Activated T-cell treated with anti-CD3 and anti-CD28 coated beads, Interleukin-2, amount 50 U/mL, for 72 hours (primary cell): ENCODE measurements around the gene DPYD. TPM values are rescaled to one million over a fixed set of nuclear protein-coding genes. Genes with fewer than 3 reads are reported as not detected.
A peak's percentile ranks its signal among the peaks of the same experiment; 100 is the strongest.
"Not testable (repeated sequence)": the region's sequence is repeated elsewhere in the genome, so short reads cannot be mapped to it uniquely, and the experiment has no call there.

Experiments
- ATAC-seq, 2 donors: fragments of 150-1000 bp; cut with Tn5 transposase; replicated peaks in 1 of 2; 2 replicates each; pipeline ENCODE4 v1.10.0; 2021; ENCODE audit warnings: moderate library complexity in 2 of 2, mild to moderate bottlenecking in 1 of 2
- DNase-seq, 2 donors: peaks; one replicate each; pipeline ENCODE4 v3.0.0; 2021 to 2022; ENCODE audit warnings: mixed read lengths in 1 of 2
- H3K27ac Mint-ChIP-seq: one replicate; pipeline ENCODE4 v1.8.0; 2022; ENCODE audit warnings: mild to moderate bottlenecking, moderate library complexity, mixed read lengths
- H3K27me3 Mint-ChIP-seq: one replicate; pipeline ENCODE4 v1.8.0; 2022; ENCODE audit warnings: low read depth, mixed read lengths
- H3K36me3 Mint-ChIP-seq, 2 donors: one replicate each; pipeline ENCODE4 v1.8.0; 2022; ENCODE audit warnings: mixed read lengths in 2 of 2, mild to moderate bottlenecking in 1 of 2; ENCODE audit not compliant: insufficient read depth in 2 of 2
- H3K4me1 Mint-ChIP-seq: one replicate; pipeline ENCODE4 v1.8.0; 2022; ENCODE audit warnings: low read depth, mixed read lengths
- H3K4me3 Mint-ChIP-seq, 2 donors: one replicate each; pipeline ENCODE4 v1.8.0; 2022; ENCODE audit warnings: mild to moderate bottlenecking in 2 of 2, mixed read lengths in 2 of 2, moderate library complexity in 2 of 2
- H3K9me3 Mint-ChIP-seq, 2 donors: one replicate each; pipeline ENCODE4 v1.8.0; 2022; ENCODE audit warnings: mixed read lengths in 2 of 2
- total RNA-seq, 2 donors: library from RNA; stranded (reverse); gene quantifications; one replicate each; pipeline ENCODE4 v1.2.3, GENCODE V29; 2022

DPYD gene
- total RNA-seq, 2 donors from 2014 or later, result 13.4 to 18.2 TPM

GRCh38 chr1:97350241-97350640, 570.6 kb downstream of the DPYD start:
- no peaks in the 10 kb centered on the region for H3K36me3 Mint-ChIP-seq
- H3K4me3 Mint-ChIP-seq, result no peak overlapping the region
- DNase-seq (no peak), ATAC-seq (no peak)
- H3K9me3 Mint-ChIP-seq, result no peaks in the 10 kb centered on the region
- H3K27ac Mint-ChIP-seq, result no peak overlapping the region
- no peaks in the 10 kb centered on the region for H3K27me3 Mint-ChIP-seq
- peaks cover 5% of the 10 kb centered on the region for H3K4me1 Mint-ChIP-seq

GRCh38 chr1:97349794-97350193, 571.0 kb downstream of the DPYD start:
- not testable (repeated sequence) for DNase-seq, ATAC-seq, H3K27ac Mint-ChIP-seq, H3K27me3 Mint-ChIP-seq, H3K36me3 Mint-ChIP-seq, H3K9me3 Mint-ChIP-seq, H3K4me1 Mint-ChIP-seq, H3K4me3 Mint-ChIP-seq

GRCh38 chr1:97348599-97349265, 572.1 kb downstream of the DPYD start:
- no peaks in the 10 kb centered on the region for H3K9me3 Mint-ChIP-seq
- no peak for DNase-seq
- H3K27me3 Mint-ChIP-seq, result no peaks in the 10 kb centered on the region
- no peak for ATAC-seq
- H3K4me3 Mint-ChIP-seq, result no peak overlapping the region
- H3K36me3 Mint-ChIP-seq, result no peaks in the 10 kb centered on the region
- H3K4me1 Mint-ChIP-seq, result peaks cover 5% of the 10 kb centered on the region
- H3K27ac Mint-ChIP-seq, result peak overlapping the region; percentile 63

- no peaks in the 10 kb centered on the region for H3K27me3 Mint-ChIP-seq
- H3K9me3 Mint-ChIP-seq, result no peaks in the 10 kb centered on the region
- no peak overlapping the region for H3K4me3 Mint-ChIP-seq
- H3K36me3 Mint-ChIP-seq, result peaks cover 0 to 2% of the 10 kb centered on the region in 2 donors
- DNase-seq (no peak), ATAC-seq (no peak)
- H3K27ac Mint-ChIP-seq, result no peak overlapping the region
- no peaks in the 10 kb centered on the region for H3K4me1 Mint-ChIP-seq
These were observed 579.9 kb downstream of the DPYD start for GRCh38 chr1:97340951-97341350.

- Mint-ChIP-seq H3K4me1 (no peaks in the 10 kb centered on the region), H3K27me3 (no peaks in the 10 kb centered on the region), H3K27ac (no peak overlapping the region), H3K9me3 (no peaks in the 10 kb centered on the region), H3K36me3 (peaks cover 0 to 2% of the 10 kb centered on the region in 2 donors), H3K4me3 (no peak overlapping the region)
- ATAC-seq (no peak), DNase-seq (no peak)
These were observed 582.5 kb downstream of the DPYD start for GRCh38 chr1:97338347-97338746.

GRCh38 chr1:97337250-97338030, 583.4 kb downstream of the DPYD start:
- no peak overlapping the region for H3K27ac Mint-ChIP-seq
- no peaks in the 10 kb centered on the region for H3K4me1 Mint-ChIP-seq
- DNase-seq (no peak), ATAC-seq (no peak)
- no peak overlapping the region for H3K4me3 Mint-ChIP-seq
- peaks cover 0 to 2% of the 10 kb centered on the region in 2 donors for H3K36me3 Mint-ChIP-seq
- no peaks in the 10 kb centered on the region for H3K9me3 Mint-ChIP-seq
- H3K27me3 Mint-ChIP-seq, result no peaks in the 10 kb centered on the region

GRCh38 chr1:97334454-97334853, 586.4 kb downstream of the DPYD start:
- no peaks in the 10 kb centered on the region for H3K27me3 Mint-ChIP-seq
- no peak overlapping the region for H3K4me3 Mint-ChIP-seq
- no peaks in the 10 kb centered on the region for H3K9me3 Mint-ChIP-seq
- no peaks in the 10 kb centered on the region for H3K4me1 Mint-ChIP-seq
- no peak for DNase-seq
- peaks cover 0 to 2% of the 10 kb centered on the region in 2 donors for H3K36me3 Mint-ChIP-seq
- H3K27ac Mint-ChIP-seq, result no peak overlapping the region
- ATAC-seq, result no peak

- Mint-ChIP-seq H3K36me3 (no peaks in the 10 kb centered on the region), H3K27ac (no peak overlapping the region), H3K27me3 (no peaks in the 10 kb centered on the region), H3K4me1 (no peaks in the 10 kb centered on the region), H3K9me3 (no peaks in the 10 kb centered on the region), H3K4me3 (no peak overlapping the region)
- DNase-seq (no peak), ATAC-seq (peak; percentile 49 to 54)
These were observed 588.1 kb downstream of the DPYD start for GRCh38 chr1:97332716-97333115.

- H3K36me3 Mint-ChIP-seq, result no peaks in the 10 kb centered on the region
- no peak for ATAC-seq
These were observed 589.7 kb downstream of the DPYD start for GRCh38 chr1:97331165-97331564.

GRCh38 chr1:97314685-97315084, 606.1 kb downstream of the DPYD start:
- no peaks in the 10 kb centered on the region for H3K27me3 Mint-ChIP-seq
- H3K9me3 Mint-ChIP-seq, result peaks cover 0 to 2% of the 10 kb centered on the region in 2 donors
- no peaks in the 10 kb centered on the region for H3K4me1 Mint-ChIP-seq
- ATAC-seq, result no peak
- H3K27ac Mint-ChIP-seq, result no peak overlapping the region
- H3K36me3 Mint-ChIP-seq, result peaks cover 3 to 4% of the 10 kb centered on the region in 2 donors
- H3K4me3 Mint-ChIP-seq, result no peak overlapping the region
- no peak for DNase-seq

More at GRCh38 chr1:97331165-97331564, 589.7 kb downstream of the DPYD start:
- H3K4me1 Mint-ChIP-seq, result no peaks in the 10 kb centered on the region
- DNase-seq, result no peak
- no peak overlapping the region for H3K4me3 Mint-ChIP-seq
- H3K27me3 Mint-ChIP-seq, result no peaks in the 10 kb centered on the region
- no peak overlapping the region for H3K27ac Mint-ChIP-seq
- H3K9me3 Mint-ChIP-seq, result no peaks in the 10 kb centered on the region

- Mint-ChIP-seq H3K4me1 (no peaks in the 10 kb centered on the region), H3K9me3 (no peaks in the 10 kb centered on the region), H3K27ac (no peak overlapping the region), H3K27me3 (no peaks in the 10 kb centered on the region), H3K36me3 (no peaks in the 10 kb centered on the region), H3K4me3 (no peak overlapping the region)
- no peak for DNase-seq
- ATAC-seq, result no peak
These were observed 612.7 kb downstream of the DPYD start for GRCh38 chr1:97308131-97308530.

GRCh38 chr1:97307568-97307967, 613.3 kb downstream of the DPYD start:
- Mint-ChIP-seq H3K9me3 (no peaks in the 10 kb centered on the region), H3K27ac (no peak overlapping the region), H3K36me3 (no peaks in the 10 kb centered on the region), H3K4me1 (no peaks in the 10 kb centered on the region), H3K27me3 (no peaks in the 10 kb centered on the region), H3K4me3 (no peak overlapping the region)
- DNase-seq (no peak), ATAC-seq (no peak)

GRCh38 chr1:97307151-97307550, 613.7 kb downstream of the DPYD start:
- H3K4me1 Mint-ChIP-seq, result no peaks in the 10 kb centered on the region
- no peaks in the 10 kb centered on the region for H3K27me3 Mint-ChIP-seq
- no peak overlapping the region for H3K4me3 Mint-ChIP-seq
- ATAC-seq (no peak), DNase-seq (no peak)
- H3K36me3 Mint-ChIP-seq, result no peaks in the 10 kb centered on the region
- H3K27ac Mint-ChIP-seq, result no peak overlapping the region
- no peaks in the 10 kb centered on the region for H3K9me3 Mint-ChIP-seq
